H1 (cell line): ENCODE results near the gene KCNQ1. TPM values are rescaled to one million over a fixed set of nuclear protein-coding genes. Genes with fewer than 3 reads are reported as not detected.

Source experiments
- BACH1 ChIP-seq: IDR thresholded peaks from 2 replicates; pipeline ENCODE4 v1.6.1; 2012; ENCODE audit warnings: low read length, improper control_type of control experiment
- CBX5 ChIP-seq: fragments of 300-800, 300-1000 bp; sonication (generic); IDR thresholded peaks from 2 replicates; pipeline ENCODE4 v1.7.1; 2016; ENCODE audit warnings: antibody characterized with exemption, low read length, low read depth
- HDAC2 ChIP-seq, 2 experiments: fragments of 300-600 bp in 1 of 2; sonication (generic) in 1 of 2; IDR thresholded peaks; 2 replicates each; pipeline ENCODE4 v1.6.1; 2011 to 2012; ENCODE audit warnings: low read depth in 2 of 2, low read length in 2 of 2, mild to moderate bottlenecking in 2 of 2, moderate library complexity in 2 of 2, borderline replicate concordance in 1 of 2, inconsistent platforms in 1 of 2
- RAD21 ChIP-seq, 2 experiments: IDR thresholded peaks in 1 of 2; conservative IDR thresholded peaks in 1 of 2; 2 replicates each; pipeline ENCODE4 v1.6.1; 2011; ENCODE audit warnings: low read depth in 2 of 2, low read length in 2 of 2, improper control_type of control experiment in 1 of 2, inconsistent platforms in 1 of 2, mild to moderate bottlenecking in 1 of 2, moderate library complexity in 1 of 2
- RNF2 ChIP-seq: fragments of 200-900, 300-1000 bp; sonication (generic); IDR thresholded peaks from 2 replicates; pipeline ENCODE4 v1.7.1; 2016; ENCODE audit warnings: borderline replicate concordance, low read depth, mild to moderate bottlenecking, antibody characterized with exemption, low read length; ENCODE audit not compliant: poor library complexity, severe bottlenecking; ENCODE audit errors: missing control alignments
- SAP30 ChIP-seq: fragments of 300-600 bp; sonication (generic); IDR thresholded peaks from 2 replicates; pipeline ENCODE4 v1.7.1; 2012; ENCODE audit warnings: low read length, moderate library complexity, mild to moderate bottlenecking, inconsistent platforms; ENCODE audit not compliant: insufficient read depth, insufficient replicate concordance
- polyA plus RNA-seq, 7 experiments: library from polyadenylated mRNA; depleted of rRNA in 3 of 7; stranded (reverse) in 5 of 7; unstranded in 2 of 7; fragments of >200 nt in 5 of 7; fragments of 200-250 nt in 2 of 7; gene quantifications; 1 replicate in 5 of 7; 2 replicates in 1 of 7; 4 replicates in 1 of 7; pipeline versions ENCODE4 v1.2.1 to v1.2.3, GENCODE V29; 2011 to 2013; ENCODE audit warnings: missing spikeins in 2 of 7, mixed read lengths in 2 of 7
- total RNA-seq: library from RNA; stranded (reverse); fragmentation: NEBNext Ultra II Directional; extraction: Animal tissue kit (Norgen Biotek cat#: 25700); gene quantifications from 2 replicates; pipeline ENCODE4 v1.2.1, GENCODE V29; 2021

The KCNQ1 gene
- total and polyA plus RNA-seq, 2 of the 8 experiments (the other 6 are each of a cell fraction or from before 2014, with no cell fraction given): 1.9 to 2.0 TPM

DNA sequence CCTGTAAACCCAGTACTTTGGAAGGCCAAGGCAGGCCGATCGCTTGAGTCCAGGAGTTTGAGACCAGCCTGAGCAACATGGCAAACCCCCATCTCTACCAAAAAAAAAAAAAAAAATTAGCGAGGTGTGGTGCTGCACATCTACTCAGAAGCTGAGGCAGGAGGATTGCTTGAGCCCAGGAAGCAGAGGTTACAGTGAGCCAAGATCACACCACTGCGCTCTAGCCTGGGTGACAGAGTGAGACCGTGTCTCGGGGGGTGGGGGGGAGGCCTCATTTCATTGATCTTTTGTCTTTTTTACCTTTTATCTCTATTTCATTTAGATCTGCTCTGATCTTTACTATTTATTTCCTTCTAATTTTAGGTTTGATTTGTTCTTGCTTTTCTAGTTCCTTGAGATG is 203.1 kb downstream of the KCNQ1 start (continued):
- TF ChIP-seq BACH1 (no peak), SAP30 (no peak), RNF2 (no peak), HDAC2 (IDR thresholded peaks at IDR 0.05; ENCODE audit: borderline replicate concordance in 1 of 2, low read depth in 2 of 2, low read length in 2 of 2) (no peak), CBX5 (no peak), RAD21 (IDR thresholded peaks at IDR 0.05 in 1 of 2, conservative IDR thresholded peaks at IDR 0.05 in 1 of 2; ENCODE audit: low read depth in 2 of 2, low read length in 2 of 2) (no peak)
